Rectal smooth muscle tissue (tissue), 1 donor: ENCODE measurements around the gene LPCAT1.
"Not testable (repeated sequence)": the region's sequence is repeated elsewhere in the genome, so short reads cannot be mapped to it uniquely, and the experiment has no call there.

Source experiments
- H3K27ac ChIP-seq: one replicate; pipeline ENCODE4 v1.7.0; 2013; ENCODE audit warnings: low read depth, low read length, inconsistent platforms
- H3K27me3 ChIP-seq: one replicate; pipeline ENCODE4 v1.7.0; 2013; ENCODE audit warnings: low read length; ENCODE audit not compliant: control insufficient read depth, insufficient read depth
- H3K36me3 ChIP-seq: one replicate; pipeline ENCODE4 v1.7.0; 2013; ENCODE audit warnings: low read length; ENCODE audit not compliant: control insufficient read depth, insufficient read depth
- H3K4me1 ChIP-seq: one replicate; pipeline ENCODE4 v1.7.0; 2013; ENCODE audit warnings: low read length; ENCODE audit not compliant: control insufficient read depth, insufficient read depth
- H3K4me3 ChIP-seq: one replicate; pipeline ENCODE4 v1.7.0; 2013; ENCODE audit warnings: low read length
- H3K9ac ChIP-seq: one replicate; pipeline ENCODE4 v1.7.0; 2013; ENCODE audit warnings: low read length

Gene LPCAT1

DNA sequence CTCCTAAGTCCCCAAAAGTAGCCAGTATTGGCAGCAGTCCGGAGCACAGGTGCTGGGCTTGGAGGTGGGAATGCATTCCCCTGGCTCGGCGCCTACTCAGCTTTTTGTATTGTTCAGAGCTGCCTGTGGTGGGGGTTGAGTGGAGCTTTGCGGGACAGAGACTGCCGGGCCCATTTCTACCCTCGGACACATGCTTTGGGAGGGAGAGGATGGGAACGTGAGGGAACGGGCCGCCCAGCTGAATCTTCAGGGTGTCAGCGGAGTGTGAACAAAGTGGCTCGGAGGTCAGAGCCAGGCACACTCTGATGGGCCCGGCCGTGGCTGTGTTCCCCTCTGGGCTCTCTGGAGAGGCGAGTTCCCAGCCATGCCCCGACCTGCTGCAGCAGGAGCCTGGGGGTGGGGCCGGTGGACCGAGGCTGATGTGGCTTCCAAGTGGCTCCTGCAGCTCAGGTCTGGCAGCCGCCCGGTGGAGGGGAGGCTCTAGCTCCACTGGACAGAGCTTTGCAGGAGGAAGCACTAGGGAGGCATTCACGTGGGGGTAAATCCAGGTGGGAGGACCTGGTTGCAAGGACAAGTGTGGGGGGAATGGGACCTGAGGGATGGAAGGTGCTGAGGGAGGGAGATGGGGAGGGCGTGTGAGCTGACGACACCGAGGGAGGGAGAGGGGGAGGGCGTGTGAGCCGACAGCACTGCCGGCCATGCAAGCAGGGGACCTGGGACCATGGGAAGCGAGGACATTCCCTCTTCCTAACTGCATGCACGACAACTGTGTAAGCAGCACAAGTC is 47.4 kb downstream of the LPCAT1 start:
- H3K4me3 ChIP-seq, result no peak overlapping the region
- no peak overlapping the region for H3K27ac ChIP-seq
- H3K9ac ChIP-seq, result no peak overlapping the region
- no peaks in the 10 kb centered on the region for H3K27me3 ChIP-seq
- H3K36me3 ChIP-seq, result peaks cover 7% of the 10 kb centered on the region
- no peaks in the 10 kb centered on the region for H3K4me1 ChIP-seq

DNA sequence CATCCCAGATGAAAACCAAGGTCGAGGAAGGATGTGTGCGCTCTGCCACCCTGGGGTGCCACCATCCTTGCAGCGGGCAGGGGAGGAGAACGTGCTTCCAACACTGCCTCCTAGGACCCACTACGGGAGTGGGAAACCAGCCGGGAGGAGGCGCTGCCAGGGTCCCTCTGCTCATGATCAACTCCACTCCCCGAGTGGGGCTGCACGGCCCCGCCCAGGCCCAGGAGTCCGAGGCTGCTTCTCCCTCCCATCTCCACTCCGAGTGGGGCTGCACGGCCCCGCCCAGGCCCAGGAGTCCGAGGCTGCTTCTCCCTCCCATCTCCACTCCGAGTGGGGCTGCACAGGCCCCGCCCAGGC is 48.2 kb downstream of the LPCAT1 start:
- H3K4me3 ChIP-seq, H3K9ac ChIP-seq, H3K27me3 ChIP-seq, H3K27ac ChIP-seq, H3K36me3 ChIP-seq, H3K4me1 ChIP-seq: not testable (repeated sequence)

DNA sequence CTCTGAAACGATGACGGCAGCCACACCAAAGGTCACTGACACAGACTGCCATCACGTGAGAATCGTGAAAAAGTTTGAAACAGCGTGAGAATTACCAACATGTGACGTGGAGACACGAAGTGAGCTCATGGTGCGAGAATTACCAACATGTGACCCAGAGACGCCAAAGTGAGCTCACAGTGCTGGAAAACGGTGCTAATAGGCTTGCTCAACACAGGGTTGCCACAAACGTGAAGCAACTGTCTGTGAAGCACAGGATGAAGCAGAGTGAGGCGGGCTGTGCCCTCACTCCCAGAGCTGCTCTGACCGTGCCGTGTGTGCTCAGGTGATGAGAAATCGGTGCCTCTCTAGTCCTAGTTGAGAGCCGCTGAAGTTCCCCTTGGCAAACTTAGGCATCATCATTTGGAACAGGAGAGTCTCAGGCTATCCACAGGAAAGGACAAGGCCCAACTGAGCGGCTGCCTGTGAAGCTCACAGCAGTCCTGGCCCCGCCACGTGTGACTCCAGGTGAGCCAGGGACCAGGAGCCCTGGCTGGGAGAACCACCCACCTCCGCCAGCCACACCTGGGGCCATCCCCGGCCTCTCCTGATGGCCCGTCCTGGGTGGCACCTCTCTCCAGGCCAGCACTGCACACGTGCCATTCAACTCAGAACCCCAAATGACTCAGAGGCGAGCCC is 48.8 kb downstream of the LPCAT1 start:
- Histone ChIP-seq H3K36me3 (peaks cover 7% of the 10 kb centered on the region), H3K9ac (no peak overlapping the region), H3K27me3 (no peaks in the 10 kb centered on the region), H3K27ac (no peak overlapping the region), H3K4me1 (no peaks in the 10 kb centered on the region), H3K4me3 (no peak overlapping the region)

DNA sequence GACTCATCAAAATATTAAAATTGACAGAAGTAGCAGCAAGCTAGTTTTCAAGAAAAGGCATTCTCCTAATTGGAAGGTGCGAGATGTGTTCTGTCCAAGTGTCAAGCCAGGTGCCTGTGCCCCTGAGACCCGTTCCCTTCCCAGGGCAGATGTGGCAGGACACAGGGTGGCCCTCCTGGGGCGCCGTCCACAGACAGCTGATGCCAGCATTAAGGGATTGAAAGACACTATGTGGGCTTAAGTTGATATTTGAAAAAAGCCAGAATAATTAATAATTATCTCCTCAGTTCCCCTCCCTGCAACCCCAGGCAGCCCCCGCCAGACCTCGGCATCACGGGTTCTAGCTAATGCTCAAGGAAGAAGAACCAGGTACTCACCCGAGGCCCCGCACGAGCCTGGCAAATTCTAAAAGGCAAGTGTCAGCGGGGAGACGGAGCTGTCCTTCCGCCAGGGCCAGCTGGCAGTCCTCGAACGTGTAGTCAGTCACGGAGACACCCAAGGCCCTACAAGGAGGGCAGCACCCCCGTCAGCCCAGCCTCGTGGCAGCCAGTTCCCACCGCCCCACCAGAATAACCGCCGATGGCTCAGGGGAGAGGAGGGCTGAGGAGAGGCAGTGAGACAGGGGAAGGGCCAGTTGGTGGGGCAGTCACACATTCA is 49.4 kb downstream of the LPCAT1 start:
- Histone ChIP-seq H3K4me1 (no peaks in the 10 kb centered on the region), H3K36me3 (peaks cover 7% of the 10 kb centered on the region), H3K27ac (no peak overlapping the region), H3K27me3 (no peaks in the 10 kb centered on the region), H3K4me3 (no peak overlapping the region), H3K9ac (no peak overlapping the region)

DNA sequence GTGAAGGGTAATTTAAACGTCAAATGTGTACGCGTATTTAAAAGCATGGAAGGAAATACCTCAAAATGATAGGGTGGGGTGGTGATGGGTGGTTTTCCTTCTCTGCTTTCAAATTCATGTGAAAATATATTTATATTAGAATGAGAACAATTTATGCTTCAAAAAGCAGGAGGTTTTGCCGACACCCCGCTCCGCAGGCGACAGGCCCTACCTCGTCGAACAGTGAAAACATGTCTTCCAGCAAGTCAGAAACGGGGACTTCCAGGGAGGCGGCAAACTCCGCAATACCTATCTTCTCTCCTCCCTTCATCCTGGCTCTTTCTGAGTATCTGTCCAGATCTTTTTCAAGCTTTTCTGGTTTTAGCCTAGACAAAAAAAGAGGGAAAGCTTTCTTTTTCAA is 50.0 kb downstream of the LPCAT1 start:
- H3K27me3 ChIP-seq, result no peaks in the 10 kb centered on the region
- H3K4me1 ChIP-seq, result no peaks in the 10 kb centered on the region
- no peak overlapping the region for H3K27ac ChIP-seq
- H3K4me3 ChIP-seq, result no peak overlapping the region
- H3K9ac ChIP-seq, result no peak overlapping the region
- peaks cover 7% of the 10 kb centered on the region for H3K36me3 ChIP-seq

DNA sequence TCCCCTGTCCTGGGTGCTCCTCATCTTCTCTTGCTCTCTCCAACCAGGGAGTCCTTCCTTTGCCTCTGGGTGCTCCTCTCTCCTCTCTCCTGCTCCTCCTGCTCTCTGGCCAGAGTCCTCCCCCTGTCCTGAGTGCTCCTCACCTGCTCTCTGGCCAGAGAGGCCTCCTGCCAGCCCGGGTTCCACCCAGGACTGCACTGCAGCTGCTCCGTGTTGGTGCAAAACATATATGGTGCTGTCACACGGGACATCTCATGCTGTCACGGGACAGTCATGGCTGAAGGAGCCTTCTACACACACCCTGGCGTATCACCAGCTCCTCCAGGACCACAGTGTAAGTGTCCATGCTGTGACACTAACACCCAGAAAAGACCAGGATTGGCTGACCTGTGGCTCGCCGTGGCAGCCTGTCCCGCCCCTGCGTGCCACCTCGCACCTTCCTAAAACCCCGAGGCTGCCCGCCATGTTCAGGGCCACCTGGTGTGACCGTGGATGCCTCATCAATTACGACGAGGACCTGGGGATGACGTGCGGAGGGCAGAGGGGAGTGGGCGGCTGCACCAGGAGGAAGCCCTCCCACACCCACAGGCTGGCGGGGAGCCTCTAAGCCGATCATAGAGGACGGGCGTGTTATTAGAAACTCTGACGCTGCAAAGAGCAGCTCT is 50.7 kb downstream of the LPCAT1 start:
- Histone ChIP-seq H3K27ac (no peak overlapping the region), H3K4me3 (no peak overlapping the region), H3K4me1 (no peaks in the 10 kb centered on the region), H3K36me3 (peaks cover 7% of the 10 kb centered on the region), H3K9ac (no peak overlapping the region), H3K27me3 (no peaks in the 10 kb centered on the region)

DNA sequence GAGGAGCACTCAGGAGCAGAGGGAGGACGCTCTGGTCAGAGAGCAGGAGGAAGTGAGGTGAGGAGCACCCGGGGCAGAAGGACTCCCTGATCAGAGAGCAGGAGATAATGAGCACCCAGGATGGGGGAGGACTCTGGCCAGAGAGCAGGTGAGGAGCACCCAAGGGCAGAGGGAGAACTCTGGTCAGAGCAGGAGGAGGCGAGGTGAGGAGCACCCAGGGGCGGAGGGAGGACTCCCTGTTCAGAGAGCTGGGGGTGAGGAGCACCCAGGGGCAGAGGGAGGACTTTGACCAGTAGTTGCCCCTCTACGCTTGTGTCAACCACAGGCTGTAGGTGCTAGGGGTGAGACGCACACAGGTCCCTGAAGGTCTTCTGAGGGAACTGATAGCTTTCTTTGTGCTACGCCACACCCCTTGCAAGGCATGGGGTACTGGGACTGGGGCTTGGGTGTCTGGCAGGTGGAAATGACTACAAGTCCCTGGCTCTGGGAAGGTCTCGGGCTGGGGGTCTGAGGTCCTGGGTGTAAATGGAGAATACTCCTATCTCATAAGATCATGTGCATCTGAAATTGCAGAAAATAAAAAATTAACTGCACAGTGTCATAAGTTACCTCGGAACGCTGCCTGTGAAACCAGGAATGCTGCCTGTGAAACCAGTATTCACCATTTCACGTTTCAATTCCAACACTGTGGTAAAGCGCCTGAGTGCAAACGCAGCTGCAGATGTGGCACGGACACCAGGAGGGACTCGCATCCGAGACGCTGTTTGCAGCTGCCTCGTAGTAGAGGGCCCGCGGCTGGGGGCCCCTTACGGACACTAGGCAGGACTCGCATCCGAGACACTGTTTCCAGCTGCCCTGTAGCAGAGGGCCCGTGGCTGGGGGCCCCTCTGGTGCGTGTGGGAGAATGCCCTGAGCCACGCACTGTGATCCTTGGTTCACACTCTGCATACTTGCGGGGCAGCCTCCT is 51.5 kb downstream of the LPCAT1 start:
- Histone ChIP-seq H3K9ac (no peak overlapping the region), H3K27ac (no peak overlapping the region), H3K4me1 (no peaks in the 10 kb centered on the region), H3K36me3 (peaks cover 5% of the 10 kb centered on the region), H3K27me3 (no peaks in the 10 kb centered on the region), H3K4me3 (no peak overlapping the region)

DNA sequence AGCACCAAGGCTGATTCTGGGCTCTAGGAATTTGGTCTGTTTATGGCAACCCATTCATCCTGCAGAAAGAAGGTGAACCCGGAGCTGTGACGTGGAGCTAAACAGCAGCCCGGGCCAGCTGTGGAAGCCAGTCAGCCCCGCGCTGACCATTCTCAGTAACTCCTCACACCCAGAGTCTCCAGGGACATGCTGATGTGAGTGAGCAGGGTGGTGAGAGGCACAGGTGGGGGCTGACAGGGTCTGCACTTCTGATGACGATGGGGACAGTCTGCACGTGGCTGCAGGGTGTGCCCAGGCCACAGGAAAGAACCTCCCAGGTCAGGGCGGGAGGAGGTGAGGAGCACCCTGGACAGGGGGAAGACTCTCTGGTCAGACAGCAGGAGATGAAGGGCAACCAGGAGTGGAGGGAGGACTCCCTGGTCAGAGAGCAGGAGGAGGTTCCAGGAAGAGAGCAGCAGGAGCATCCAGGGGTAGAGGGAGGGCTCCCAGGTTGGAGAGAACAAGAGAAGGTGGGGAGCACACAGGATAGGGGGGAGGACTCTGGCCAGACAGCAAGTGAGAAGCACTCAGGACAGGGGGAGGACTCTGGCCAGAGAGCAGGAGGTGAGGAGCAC is 52.4 kb downstream of the LPCAT1 start:
- Histone ChIP-seq H3K27ac (no peak overlapping the region), H3K36me3 (peaks cover 2% of the 10 kb centered on the region), H3K4me1 (no peaks in the 10 kb centered on the region), H3K4me3 (no peak overlapping the region), H3K9ac (no peak overlapping the region), H3K27me3 (no peaks in the 10 kb centered on the region)

DNA sequence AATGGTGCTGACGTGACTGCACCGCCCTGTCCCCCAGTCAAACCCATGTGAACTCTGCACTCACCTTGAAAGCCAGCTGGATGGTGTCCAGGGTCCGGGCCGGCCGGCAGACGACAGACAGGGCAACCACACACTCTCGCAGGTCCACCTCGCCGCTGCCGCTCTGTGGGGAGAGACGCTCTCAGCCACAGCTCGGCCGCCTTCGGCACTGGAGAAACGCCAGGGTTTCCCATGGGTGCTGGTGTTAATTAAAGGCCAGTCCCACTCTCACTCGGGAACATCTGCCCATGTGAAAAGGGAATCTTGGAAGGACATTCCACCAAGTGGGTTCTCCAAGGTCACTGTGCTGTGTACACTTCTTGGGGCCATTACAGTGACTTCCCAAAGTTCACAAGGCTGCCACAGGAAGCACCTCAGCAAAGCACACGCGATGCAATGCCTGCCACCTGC is 53.0 kb downstream of the LPCAT1 start:
- no peak overlapping the region for H3K4me3 ChIP-seq
- no peak overlapping the region for H3K27ac ChIP-seq
- H3K27me3 ChIP-seq, result no peaks in the 10 kb centered on the region
- H3K4me1 ChIP-seq, result no peaks in the 10 kb centered on the region
- H3K9ac ChIP-seq, result no peak overlapping the region
- H3K36me3 ChIP-seq, result peaks cover 2% of the 10 kb centered on the region

DNA sequence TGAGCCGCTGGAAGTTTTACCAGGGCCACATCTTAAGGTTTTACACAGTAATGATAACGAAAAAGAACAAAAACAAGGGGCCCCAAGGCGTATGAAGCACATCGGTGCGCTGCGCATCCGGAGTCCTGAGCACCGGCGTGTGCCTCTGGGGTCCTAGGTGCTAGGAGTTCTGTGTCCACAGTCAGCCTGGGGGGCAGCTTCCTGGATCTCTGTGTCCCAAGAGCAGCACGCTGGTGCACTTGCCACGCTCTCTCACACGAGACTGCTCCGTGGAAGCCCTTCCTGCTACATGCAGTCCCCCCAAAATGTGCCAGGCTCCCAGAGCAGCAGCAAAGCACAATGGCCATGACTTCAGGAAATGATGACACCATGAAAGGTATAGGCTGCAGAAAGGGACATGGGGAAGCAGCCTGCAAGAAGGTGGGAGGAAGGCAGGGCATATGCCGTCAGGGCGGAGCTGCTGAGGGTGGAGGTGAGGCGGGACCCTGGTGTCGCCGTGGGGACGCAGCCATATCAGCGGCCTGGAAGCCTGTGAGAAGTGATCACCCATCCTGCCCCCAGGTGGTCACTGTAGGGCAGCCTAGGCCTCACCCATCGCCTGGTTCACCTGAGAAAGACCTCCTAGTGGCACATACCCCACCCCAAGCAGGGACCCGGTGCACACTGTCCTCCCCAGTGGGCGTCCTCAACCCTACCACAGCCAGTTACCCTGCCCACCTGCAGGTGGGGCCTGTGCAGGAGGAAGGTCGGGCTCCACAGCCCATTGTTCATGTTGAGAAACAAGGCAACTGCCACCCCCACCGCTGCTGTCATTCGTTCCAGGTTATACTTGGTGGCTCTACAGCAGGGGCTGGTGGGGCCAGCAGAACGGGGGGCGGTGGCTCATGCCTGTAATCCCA is 54.9 kb downstream of the LPCAT1 start:
- peaks cover 5% of the 10 kb centered on the region for H3K36me3 ChIP-seq

DNA sequence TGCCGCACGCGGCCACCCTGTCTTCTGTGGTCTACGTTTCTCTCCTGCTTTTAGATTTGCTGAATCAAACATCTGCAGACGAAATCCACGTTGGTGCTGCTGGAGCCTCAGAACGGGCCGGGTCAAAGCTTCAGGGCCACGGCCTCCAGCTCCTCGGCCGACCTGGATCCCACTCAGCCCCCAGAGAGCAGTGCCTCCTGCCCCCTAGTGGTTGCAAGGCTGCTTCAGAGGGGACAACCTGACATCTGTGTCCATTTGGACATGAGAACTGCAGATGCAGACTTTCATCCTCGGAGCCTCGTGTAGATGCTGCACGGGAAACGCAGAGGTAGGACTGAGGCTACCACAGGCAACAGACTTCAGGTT is 55.5 kb downstream of the LPCAT1 start:
- H3K4me3 ChIP-seq, result no peak overlapping the region
- peaks cover 9% of the 10 kb centered on the region for H3K36me3 ChIP-seq
- H3K27ac ChIP-seq, result no peak overlapping the region
- no peaks in the 10 kb centered on the region for H3K27me3 ChIP-seq
- H3K9ac ChIP-seq, result no peak overlapping the region
- no peaks in the 10 kb centered on the region for H3K4me1 ChIP-seq

More for the DNA sequence above, 54.9 kb downstream of the LPCAT1 start:
- Histone ChIP-seq H3K27me3 (no peaks in the 10 kb centered on the region), H3K4me1 (no peaks in the 10 kb centered on the region), H3K4me3 (no peak overlapping the region), H3K9ac (no peak overlapping the region), H3K27ac (no peak overlapping the region)
